CD1c-positive myeloid dendritic cell (primary cell): ENCODE data around the gene STRC.
"Not testable (repeated sequence)": the region's sequence is repeated elsewhere in the genome, so short reads cannot be mapped to it uniquely, and the experiment has no call there.

ENCODE experiments used
- DNase-seq: peaks from one replicate; pipeline ENCODE4 v3.0.0-alpha.2; 2016; ENCODE audit errors: extremely low spot score

STRC gene

DNA sequence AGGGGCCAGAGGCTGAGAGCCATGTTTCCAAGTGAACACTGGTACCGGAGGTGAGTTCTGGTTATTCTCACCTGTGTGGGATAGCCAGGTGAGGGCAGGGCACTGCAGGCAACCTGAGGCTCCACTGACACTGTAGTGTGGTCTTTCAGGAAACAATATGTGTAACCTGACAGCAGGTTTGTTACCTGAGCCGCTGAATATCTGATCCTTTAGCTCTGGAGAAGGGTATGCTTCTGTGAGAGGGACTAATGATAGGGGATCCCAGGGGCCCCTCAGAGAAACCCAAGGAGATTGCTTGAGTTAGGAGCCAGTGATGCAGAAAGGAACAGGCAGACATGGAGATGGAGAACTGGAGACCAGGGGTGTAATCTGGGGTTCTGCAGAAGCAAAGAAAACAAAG lies at the start of gene STRC:
Gene STRC, minus strand, starts transcription at position 101 of the 400 bp plus-strand sequence. Its CDS starts 78 bp downstream, at position 23.
- not testable (repeated sequence) for DNase-seq

DNA sequence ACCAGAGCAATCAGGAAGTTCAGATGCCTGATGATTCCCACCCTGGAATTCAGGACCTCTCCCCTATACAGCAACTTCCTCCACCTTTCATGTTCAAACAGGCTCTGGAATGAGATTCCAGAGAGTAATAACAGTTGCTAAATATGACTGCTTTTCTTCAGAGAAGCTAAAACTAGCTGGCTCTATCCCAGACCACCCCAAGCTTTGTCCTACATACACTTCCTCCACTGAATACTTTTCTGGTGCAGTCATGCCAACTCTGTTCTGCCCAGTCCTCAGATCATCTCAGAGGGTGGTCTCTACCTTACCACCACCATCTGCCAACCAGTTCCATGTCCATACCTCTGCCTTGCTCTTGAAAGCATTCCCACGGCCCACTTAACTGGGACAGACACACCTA lies 47.6 kb upstream of the STRC start:
- DNase-seq, result not testable (repeated sequence)

DNA sequence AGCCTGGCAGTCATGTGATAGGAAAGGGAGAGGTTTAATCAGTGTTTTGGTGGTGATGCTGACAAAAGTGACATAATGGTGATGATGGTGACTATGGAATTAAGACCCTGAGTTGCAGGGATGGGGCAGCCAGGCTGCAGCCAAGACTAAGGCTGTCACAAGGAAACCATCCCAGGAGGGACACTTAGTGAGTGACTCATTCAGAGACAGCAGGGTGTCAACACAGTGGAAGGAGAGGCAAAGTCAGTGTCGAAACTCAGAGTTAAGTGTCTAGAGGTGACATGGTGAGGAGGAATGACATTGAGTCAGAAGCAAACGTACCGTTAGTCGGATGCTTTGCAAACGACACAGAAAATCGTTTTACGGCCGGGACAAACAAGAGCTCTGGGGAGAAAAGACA lies 44.7 kb upstream of the STRC start:
- DNase-seq, result not testable (repeated sequence)

DNA sequence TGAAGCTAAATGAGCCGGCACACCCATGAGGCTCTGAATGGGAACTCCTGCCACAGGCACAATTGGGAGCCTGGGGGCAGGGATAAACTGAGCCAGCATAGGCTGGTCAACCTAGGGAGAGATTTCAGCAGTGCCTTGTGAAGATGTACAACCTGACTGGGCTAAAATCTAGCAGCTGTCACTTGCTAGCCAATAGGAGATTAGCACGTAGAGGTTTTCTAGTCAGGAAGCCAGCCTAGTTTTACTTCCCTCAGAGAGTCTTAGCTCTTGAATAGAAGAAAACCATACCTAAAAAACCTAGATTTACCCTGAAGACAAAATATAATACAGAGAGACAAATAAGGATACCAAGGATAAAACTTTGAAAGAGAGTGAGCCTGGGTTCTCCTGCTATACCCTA lies 43.7 kb upstream of the STRC start:
- not testable (repeated sequence) for DNase-seq

DNA sequence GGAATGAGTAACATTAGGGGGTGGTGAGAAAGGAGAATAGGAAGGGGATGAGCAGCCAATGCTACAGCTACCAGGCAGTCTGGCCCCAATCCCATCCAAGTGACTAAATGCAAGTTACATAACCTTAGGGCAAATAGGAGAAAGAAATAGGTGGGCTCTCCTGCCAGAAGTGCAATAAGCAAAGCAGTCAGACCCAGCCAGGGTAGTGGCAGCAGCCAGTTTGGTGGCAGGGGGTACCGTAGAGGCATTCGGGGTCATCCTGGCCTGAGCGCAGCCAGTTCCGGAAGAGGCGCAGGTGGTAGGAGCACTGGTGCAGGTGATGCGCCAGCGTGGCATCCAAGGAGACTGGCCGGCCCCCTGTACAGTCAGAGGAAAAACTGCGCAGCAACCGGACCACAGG lies 41.1 kb upstream of the STRC start:
- DNase-seq, result not testable (repeated sequence)

DNA sequence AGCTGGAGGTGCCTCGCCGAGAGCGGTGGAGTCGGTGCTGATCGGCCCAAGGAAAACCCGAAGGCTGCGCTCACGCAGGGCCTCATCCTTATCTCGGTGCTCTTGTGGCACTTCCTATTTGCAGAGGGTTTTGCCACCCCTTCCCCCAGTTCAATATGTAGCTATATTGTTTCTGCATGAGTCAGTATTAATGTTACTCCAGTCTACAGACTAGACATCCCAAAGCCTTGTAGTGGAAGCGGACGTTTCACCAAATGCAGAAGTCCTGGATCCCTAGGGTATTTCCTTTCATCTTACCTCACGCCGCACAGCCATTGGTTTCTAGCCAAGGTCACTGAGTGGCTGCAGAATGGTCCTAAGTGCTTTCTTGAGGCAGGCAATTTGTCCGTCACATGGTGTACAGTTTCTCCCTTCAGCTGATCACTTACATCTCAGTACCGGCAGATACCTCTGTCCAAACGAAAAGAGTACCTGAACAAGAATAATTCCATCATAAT lies 30.9 kb upstream of the STRC start:
- DNase-seq, result not testable (repeated sequence)

DNA sequence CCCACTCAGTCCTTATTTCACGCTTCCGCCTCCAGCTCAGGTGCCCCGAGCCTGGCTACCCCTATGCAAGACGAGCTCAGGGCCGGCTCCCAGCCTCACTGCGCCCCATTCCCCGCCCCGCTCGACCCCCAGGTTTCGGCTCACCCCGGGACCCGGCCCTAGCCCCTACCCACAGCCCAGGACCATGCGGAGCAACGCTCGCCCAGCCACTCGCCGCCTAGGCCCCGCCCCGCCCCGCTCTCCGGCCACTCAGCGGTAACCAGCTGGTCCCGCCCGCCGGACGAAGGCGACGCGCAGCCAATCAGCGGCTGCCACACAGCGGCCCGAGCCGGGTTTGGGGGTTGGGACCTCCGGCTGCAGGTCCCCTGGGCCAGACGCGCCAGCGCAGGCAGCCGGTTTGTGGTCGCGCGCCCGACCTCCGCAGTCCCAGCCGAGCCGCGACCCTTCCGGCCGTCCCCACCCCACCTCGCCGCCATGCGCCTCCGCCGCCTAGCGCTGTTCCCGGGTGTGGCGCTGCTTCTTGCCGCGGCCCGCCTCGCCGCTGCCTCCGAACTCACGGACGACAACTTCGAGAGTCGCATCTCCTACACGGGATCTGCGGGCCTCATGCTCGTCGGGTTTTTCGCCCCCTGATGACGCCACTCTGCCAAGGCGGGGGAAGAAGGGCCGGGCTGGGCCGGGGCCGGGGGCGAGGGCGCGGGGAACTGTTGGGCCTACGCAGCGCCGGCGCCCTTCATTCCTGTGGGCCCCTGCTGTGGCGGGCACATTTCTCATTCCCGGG lies 30.2 kb upstream of the STRC start, which contains the start of gene CATSPER2:
Gene CATSPER2, minus strand, starts transcription at position 196 of the 781 bp plus-strand sequence. CDS start 783 bp downstream, outside the sequence.
- DNase-seq, result no peak

DNA sequence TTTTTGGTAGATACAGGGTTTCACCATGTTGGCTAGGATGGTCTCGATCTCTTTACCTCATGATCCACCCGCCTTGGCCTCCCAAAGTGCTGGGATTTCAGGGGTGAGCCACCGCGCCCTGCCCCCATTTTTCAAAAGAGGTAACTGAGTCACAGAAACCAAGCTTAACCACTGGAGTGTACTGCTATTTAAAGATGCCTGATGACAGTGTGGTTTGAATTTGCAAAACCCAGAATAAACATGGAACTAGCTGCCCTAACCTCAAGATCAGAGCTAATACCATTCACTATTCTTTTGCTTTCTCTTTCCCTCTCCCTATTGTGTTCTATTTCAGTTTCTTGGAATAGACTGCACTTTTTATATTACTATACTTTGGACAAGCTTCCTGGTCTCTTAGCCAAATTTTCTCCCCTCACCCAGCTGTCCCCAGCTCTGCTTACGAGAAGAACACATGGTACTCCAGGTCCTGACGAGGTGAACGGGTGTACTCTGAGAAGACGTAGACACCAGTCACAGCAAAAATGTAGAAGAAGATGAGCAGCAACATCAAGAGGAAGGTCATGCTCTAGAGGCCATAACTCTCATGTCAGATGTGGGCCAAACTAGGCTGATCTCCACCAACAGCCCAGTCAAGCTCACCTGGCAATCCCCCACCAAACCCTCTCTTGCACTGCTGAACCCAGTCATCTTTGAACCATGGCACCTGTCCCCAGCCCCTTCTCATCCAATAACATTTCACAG lies 20.0 kb upstream of the STRC start:
- DNase-seq, result not testable (repeated sequence)

DNA sequence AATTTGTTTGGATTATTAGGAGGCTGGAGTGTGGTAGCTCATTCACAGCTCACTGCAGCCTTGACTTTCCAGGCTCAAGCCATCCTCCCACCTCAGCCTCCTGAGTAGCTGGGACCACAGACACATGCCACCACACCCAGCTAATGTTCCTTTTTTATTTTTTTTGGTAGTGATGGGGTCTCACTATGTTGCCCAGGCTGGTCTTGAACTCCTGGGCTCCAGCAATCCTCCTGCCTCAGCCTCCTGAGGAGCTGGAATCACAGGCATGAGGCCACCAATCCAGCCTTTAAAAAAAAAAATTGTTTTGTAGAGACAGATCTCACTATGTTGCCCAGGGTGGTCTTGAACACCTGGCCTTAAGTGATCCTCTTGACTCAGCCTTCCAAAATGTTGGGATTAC lies 8.3 kb upstream of the STRC start:
- not testable (repeated sequence) for DNase-seq

DNA sequence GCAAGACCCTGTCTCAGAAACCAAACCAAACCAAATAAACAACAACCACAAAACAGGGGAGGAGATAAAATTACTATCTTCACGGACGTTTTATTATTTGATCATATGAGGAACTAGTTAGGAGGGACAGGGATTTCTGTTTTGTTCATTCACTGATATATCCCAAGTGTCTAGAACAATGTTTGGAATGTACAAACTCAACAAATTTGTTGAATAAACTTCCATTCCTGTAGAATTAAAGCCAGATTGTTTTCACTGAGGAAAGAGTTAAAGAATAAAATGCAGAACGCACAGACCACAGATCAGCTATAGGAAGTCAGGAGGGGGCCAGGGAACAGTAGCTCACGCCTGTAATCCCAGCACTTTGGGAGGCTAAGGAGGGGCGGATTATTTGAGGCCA lies 6.5 kb upstream of the STRC start:
- no peak for DNase-seq

DNA sequence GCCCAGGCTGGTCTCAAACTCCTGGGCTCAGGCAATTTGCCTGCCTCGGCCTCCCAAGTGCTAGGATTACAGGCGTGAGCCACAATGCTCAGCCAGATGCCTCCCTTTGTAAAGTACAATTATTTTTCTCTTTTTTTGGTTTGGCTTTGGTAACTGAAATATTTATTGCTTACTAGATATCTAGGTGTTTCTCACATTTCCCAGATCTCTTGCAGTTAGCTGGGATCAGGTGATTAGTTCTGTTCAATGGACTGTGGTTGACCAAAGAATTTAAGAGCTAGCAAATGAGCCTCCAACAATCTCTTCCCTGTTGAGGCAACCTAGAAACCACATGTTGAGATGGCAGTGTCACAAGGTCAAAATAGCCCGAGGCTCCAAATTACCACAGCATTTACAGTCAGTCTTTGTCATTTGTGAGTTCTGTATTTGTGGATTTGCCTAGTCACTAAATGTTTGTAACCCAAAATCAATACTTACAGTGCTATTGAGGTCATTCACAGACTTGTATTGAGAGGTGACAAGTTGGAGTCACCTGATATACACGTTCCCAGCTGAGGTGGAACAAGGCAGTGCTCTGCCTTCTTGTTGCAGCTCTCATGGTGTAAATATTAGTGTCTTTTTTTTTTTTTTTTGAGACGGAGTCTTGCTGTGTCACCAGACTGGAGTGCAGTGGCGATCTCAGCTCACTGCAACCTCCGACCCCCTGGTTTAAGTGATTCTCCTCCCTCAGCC lies 3.6 kb upstream of the STRC start:
- not testable (repeated sequence) for DNase-seq

DNA sequence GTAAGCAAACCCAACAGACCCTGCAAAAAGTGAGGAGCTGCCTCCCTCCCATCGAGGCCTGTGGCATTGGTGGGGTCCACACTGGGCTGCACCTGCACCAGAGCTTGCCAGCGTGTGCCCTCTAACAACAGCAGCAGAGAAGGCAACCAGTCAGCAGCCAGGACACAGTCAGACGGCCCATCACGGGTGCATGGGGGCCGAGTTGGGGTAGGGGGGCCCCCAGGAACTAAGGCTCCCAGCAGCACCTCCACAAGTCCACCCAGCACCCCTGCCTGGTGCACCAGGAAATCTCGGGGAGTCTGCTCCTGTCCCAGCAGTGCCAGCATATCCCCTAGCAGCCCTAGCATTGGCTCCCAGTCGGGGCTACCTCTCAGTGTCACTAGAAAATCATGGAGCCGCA lies 850 bp downstream of the STRC start:
- DNase-seq, result not testable (repeated sequence)

DNA sequence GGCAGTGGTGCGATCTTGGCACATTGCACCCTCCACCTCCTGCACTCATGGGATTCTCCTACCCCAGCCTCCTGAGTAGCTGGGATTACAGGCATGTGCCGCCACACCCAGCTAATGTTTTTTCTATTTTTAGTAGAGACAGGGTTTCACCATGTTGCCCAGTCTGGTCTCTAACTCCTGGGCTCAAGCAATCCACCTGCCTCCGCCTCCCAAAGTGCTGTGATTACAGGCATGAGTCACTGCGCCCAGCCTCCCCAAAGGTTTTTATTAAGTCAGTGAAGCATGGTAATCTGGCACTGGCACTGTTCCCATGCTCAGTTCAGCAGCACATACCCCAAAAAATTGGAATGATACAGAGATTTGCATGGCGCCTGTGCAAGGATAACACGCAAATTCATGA lies 16.4 kb downstream of the STRC start:
- DNase-seq, result not testable (repeated sequence)

DNA sequence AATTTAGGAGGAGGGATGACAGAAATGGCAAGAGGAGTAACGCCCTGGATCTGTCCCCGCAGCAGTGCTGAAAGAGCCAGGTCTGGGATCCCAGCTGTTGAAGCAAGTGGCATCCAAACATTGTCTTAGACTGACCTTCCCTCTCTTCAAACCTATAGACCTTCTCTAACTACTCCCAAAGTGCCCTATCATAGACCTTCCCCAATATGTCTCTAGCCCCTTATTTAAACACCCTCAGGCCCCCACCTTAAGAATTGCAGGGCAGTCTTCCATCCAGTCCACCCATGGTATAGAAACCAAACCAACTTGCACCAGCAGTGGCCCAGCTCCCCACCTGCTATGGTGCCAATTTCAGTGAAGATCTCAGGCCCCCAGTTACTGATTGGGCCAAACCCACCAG lies 18.4 kb downstream of the STRC start:
- DNase-seq, result not testable (repeated sequence)

DNA sequence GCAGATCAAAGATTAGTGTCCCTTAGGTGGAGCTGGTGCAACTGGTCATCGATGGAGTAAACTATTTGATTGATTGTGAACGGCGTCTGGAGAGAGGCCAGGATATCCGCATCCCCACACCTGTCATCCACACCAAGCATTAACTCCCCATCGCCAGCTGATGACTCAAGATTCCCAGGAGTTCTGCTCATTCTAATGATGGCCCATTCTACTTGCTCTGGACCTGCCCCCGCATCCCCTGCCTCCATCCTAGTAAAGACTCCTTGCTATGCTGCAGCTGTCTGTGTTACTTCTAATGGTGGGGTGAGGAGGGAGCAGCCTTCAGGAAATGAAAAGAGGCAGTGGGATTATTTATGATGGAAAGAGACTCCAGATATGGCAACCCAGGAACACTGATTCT lies 19.5 kb downstream of the STRC start:
- DNase-seq, result not testable (repeated sequence)

DNA sequence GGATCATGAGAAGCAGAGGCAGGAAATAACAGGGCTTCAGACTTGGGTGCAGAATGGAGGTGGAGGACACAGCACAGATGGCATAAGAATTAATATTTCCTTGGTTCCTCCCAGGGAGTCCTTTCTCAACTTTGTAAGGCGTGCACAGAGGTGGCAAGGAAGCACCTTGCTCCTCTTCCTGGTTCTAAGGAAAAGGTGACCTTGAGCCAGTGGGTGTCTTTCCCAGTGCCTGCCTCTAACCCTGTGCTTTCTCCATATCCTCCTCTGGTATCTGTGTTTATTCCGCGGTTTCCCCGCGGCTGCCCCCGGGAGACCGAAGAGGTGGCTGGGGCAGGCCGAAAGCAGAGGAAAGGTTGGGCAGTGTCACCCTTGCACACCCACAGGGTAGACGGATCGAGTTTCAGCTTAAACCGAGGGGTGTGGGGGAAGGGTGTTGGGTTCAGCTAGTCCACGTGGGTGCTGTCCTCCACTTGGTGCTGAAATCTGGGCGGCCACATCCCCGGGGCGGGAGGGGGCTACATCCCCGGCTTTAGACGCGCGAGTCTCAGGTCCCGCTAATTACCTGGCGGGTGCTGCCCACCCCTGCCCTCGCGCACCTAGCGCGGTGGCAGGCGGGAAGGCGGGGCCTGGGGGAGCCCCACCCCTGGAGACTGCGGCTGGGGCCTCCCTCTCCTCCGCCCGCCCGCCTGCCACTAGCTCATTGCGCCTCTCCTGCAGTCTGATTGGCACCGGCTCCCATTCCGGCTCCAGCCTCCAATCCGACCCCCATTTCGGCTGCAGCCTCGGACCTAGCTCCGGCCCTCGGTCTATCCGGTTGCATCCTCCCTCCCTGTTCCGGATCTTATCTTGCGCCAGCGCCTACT lies 25.0 kb downstream of the STRC start, which contains the start of gene CKMT1B:
Gene CKMT1B, plus strand, starts transcription at position 700 of the 863 bp plus-strand sequence. CDS start 192 bp downstream, outside the sequence.
- not testable (repeated sequence) for DNase-seq

DNA sequence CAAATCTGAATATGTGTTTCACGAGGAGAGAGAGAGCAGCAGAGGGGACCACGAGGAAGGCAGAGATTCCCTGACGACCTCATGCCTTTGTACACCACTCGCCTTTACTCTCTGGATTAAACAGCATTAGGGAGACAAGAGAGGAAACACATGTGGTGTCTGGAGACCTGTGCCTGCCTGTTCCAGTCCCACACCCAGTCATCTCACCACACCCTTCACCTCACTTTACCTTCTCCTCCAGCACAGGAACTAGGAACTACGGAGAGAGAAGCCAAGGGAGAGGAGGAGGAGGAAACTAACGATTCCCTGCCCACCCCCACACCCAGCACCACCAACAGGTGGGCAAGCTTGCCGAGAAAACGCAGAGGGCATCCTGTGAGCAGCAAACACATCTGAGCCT lies 25.8 kb downstream of the STRC start:
- DNase-seq, result not testable (repeated sequence)

DNA sequence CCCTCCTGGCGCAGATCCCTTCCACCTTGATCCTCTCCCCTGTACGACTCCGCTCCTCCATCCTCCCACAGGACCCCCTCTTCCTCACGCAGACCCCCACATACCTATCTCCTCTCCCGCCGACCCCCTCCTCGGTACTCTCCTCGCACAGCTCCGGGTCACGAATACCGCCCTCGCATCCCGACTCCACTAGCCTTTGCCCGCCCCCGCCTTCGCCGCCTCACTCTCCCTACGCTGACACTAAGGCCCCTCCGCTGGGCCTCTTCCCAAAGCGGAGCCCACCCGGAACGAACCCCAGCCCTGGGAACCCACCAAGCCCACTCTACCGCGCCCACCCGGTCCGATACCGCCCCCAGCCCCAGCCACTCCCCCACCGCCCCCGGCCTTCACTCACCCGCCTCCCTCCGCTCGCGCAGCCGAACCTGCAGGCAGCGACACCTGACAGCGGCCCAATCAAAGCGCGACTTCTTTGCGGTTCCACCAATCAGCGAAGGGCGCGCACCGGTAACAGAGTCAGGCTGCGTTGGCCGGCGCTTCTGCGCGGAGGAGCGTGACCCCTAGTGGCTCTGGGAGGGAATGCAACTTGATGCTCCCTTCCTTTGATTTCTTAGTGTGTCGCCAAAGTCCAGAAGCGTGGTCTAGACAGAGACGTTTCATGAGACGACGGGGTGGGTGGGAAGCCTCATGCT lies 28.7 kb downstream of the STRC start, which contains the start of gene PPIP5K1:
Gene PPIP5K1, minus strand, starts transcription at position 431 of the 689 bp plus-strand sequence. CDS start 5,704 bp downstream, outside the sequence.
- DNase-seq, result not testable (repeated sequence)

DNA sequence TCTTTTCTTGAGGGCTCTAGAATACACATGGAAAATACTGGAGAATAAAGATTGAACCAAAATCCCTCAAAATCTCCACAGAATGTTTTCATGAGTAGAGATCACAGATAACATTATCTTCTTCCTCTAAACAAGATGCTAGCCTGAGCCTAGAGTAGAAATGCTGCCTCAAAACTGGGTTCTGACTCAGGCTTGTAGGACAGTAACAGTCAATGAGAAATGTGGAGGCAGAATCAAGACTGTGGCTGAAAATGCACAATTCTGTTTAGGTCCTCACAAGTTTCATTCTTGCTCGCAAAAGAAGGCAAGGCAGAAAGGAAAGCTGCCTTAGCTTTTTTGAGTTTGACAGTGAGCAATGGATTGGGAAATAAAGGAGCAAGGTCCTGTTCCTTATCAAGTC lies 44.0 kb downstream of the STRC start:
- DNase-seq, result not testable (repeated sequence)

DNA sequence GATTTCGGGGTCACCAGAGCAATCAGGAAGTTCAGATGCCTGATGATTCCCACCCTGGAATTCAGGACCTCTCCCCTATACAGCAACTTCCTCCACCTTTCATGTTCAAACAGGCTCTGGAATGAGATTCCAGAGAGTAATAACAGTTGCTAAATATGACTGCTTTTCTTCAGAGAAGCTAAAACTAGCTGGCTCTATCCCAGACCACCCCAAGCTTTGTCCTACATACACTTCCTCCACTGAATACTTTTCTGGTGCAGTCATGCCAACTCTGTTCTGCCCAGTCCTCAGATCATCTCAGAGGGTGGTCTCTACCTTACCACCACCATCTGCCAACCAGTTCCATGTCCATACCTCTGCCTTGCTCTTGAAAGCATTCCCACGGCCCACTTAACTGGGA lies 52.0 kb downstream of the STRC start:
- not testable (repeated sequence) for DNase-seq
